ENCODE data around the gene IGHMBP2. TPM values are rescaled to one million over a fixed set of nuclear protein-coding genes. Genes with fewer than 3 reads are reported as not detected.

The IGHMBP2 gene
- total RNA-seq, 1 experiment from 2014 or later: 24.0 TPM

- Histone ChIP-seq H3K27me3 (ENCODE audit: insufficient read depth, low read length) (no peaks in the 10 kb centered on the region), H2BK5ac (ENCODE audit: insufficient read length, low read length) (no peak within 1 kb of the TSS), H2AK5ac (ENCODE audit: insufficient read length, low read length) (no peak within 1 kb of the TSS), H3K9me3 (ENCODE audit: control insufficient read depth, low read depth, low read length) (no peaks in the 10 kb centered on the region), H3K27ac (ENCODE audit: insufficient read length, low read depth, low read length) (no peak within 1 kb of the TSS), H2BK120ac (ENCODE audit: low read depth, low read length, poor library complexity, severe bottlenecking) (no peak within 1 kb of the TSS), H3K79me2 (ENCODE audit: insufficient read depth, low read length) (no peaks in the 10 kb centered on the region), H3T11ph (ENCODE audit: low read length) (no peak within 1 kb of the TSS), H2BK20ac (ENCODE audit: low read depth, low read length, poor library complexity, severe bottlenecking) (no peak within 1 kb of the TSS), H2BK15ac (ENCODE audit: low read depth, low read length) (no peak within 1 kb of the TSS), H2AFZ (ENCODE audit: low read length) (no peak within 1 kb of the TSS), H4K5ac (ENCODE audit: insufficient read length, low read depth, low read length) (no peak within 1 kb of the TSS), H2BK12ac (ENCODE audit: insufficient read length, low read depth, low read length) (no peak within 1 kb of the TSS), H3K18ac (ENCODE audit: insufficient read length, low read depth, low read length) (no peak within 1 kb of the TSS), H3K14ac (ENCODE audit: insufficient read depth, low read length) (no peak within 1 kb of the TSS; the same call in 1 of the 2 replicates), H3K56ac (ENCODE audit: insufficient read length, low read depth, low read length) (no peak within 1 kb of the TSS), H3K4ac (ENCODE audit: low read depth, low read length) (no peak within 1 kb of the TSS), H3K79me1 (ENCODE audit: insufficient read depth, low read depth, low read length, poor library complexity, severe bottlenecking) (no peaks in the 10 kb centered on the region), H4K20me1 (ENCODE audit: control insufficient read depth, insufficient read depth, insufficient read length) (no peaks in the 10 kb centered on the region), H3K23ac (ENCODE audit: insufficient read length, low read depth, low read length) (no peak within 1 kb of the TSS), H3K9ac (ENCODE audit: extremely low read depth, insufficient read length, low read length) (no peak within 1 kb of the TSS), H4K91ac (ENCODE audit: insufficient read length, low read depth, low read length) (no peak within 1 kb of the TSS), H4K8ac (replicated peaks; ENCODE audit: insufficient read length, low read depth, low read length) (no peak within 1 kb of the TSS), H3K23me2 (ENCODE audit: insufficient read length, low read depth, low read length, poor library complexity, severe bottlenecking) (no peaks in the 10 kb centered on the region), H3K4me2 (ENCODE audit: insufficient read depth, insufficient read length, low read length) (no peak within 1 kb of the TSS), H3K4me1 (ENCODE audit: insufficient read depth, low read length) (no peaks in the 10 kb centered on the region)
- Mint-ChIP-seq H3K4me1 (peaks cover 7 to 16% of the 10 kb centered on the region in 2 experiments), H3K27ac (peak within 1 kb of the TSS in 1 of 3 experiments; percentile 11; a peak in 1 of 7 replicates), H3K27me3 (ENCODE audit: low read depth) (no peaks in the 10 kb centered on the region), H3K4me3 (no peak within 1 kb of the TSS), H3K36me3 (ENCODE audit: insufficient read depth in 1 of 3, low read depth in 3 of 3) (no peaks in the 10 kb centered on the region), H3K9me3 (peaks cover 0 to 2% of the 10 kb centered on the region in 2 experiments; a peak in 2 of 5 replicates)
- no peak for DNase-seq
- TF ChIP-seq CTCF (conservative IDR thresholded peaks at IDR 0.05): no peak
- WGBS (ENCODE audit: extremely low coverage, insufficient read length, low lambda C conversion rate): no CpG with 5 or more reads among the region's 8 CpGs
Observed at GRCh38 chr11:68980776-68981065, 77.0 kb downstream of the IGHMBP2 start, which contains the start of gene MRGPRD. MRGPRD (minus strand) TSS chr11:68980986; CDS start chr11:68980986, 0 bp downstream.
